K562 (cell line): ENCODE data around the gene HJV. TPM values are rescaled to one million over a fixed set of nuclear protein-coding genes. Genes with fewer than 3 reads are reported as not detected.

Experiments
- AFF1 ChIP-seq, 2 experiments: fragments of 450-650 bp; IDR thresholded peaks; 2 replicates each; pipeline ENCODE4 v1.6.1; 2018; ENCODE audit warnings: mild to moderate bottlenecking in 2 of 2, low read depth in 1 of 2; ENCODE audit not compliant: partially characterized antibody in 2 of 2
- ATF2 ChIP-seq: sonication (generic); formaldehyde crosslinking; IDR thresholded peaks from 2 replicates; pipeline ENCODE4 v1.8.1; 2022; ENCODE audit warnings: missing genetic modification reagents
- BHLHE40 ChIP-seq: IDR thresholded peaks from 2 replicates; pipeline ENCODE4 v1.6.1; 2011; ENCODE audit warnings: low read length, improper control_type of control experiment
- CBX2 ChIP-seq: fragments of 200-600 bp; sonication (generic); IDR thresholded peaks from one replicate; pipeline ENCODE4 v1.6.1; 2012; ENCODE audit warnings: mild to moderate bottlenecking, low read length, inconsistent platforms; ENCODE audit not compliant: insufficient read depth, poor library complexity, severe bottlenecking
- CHD2 ChIP-seq: IDR thresholded peaks from 2 replicates; pipeline ENCODE4 v1.6.1; 2011; ENCODE audit warnings: low read depth, low read length
- CREB3L1 ChIP-seq: fragments of 450-650 bp; IDR thresholded peaks from 2 replicates; pipeline ENCODE4 v1.6.1; 2014; ENCODE audit warnings: low read depth, mild to moderate bottlenecking, moderate library complexity, borderline replicate concordance
- E4F1 ChIP-seq: fragments of 250-450 bp; sonication (Bioruptor Pico); IDR thresholded peaks from 2 replicates; pipeline ENCODE4 v1.5.0; 2021; ENCODE audit warnings: mild to moderate bottlenecking, borderline replicate concordance
- EP300 ChIP-seq: IDR thresholded peaks from 2 replicates; pipeline ENCODE4 v1.6.1; 2012; ENCODE audit warnings: low read length, improper control_type of control experiment
- ESRRB ChIP-seq: fragments of 250-450 bp; sonication (Bioruptor Pico); IDR thresholded peaks from 2 replicates; pipeline ENCODE4 v1.5.0; 2020; ENCODE audit warnings: mild to moderate bottlenecking, moderate library complexity, borderline replicate concordance
- HDAC3 ChIP-seq: fragments of 450-650 bp; IDR thresholded peaks from 2 replicates; pipeline ENCODE4 v1.6.1; 2018; ENCODE audit warnings: borderline replicate concordance, mild to moderate bottlenecking, moderate library complexity; ENCODE audit not compliant: partially characterized antibody
- MLX ChIP-seq, 2 experiments: fragments of 450-650 bp in 1 of 2; sonication (generic) in 1 of 2; formaldehyde crosslinking; conservative IDR thresholded peaks; 2 replicates each; pipeline versions ENCODE4 v1.4.0 to v1.8.1; 2020 to 2022; ENCODE audit warnings: mild to moderate bottlenecking in 1 of 2, missing genetic modification reagents in 1 of 2
- NFE2L1 ChIP-seq: fragments of 450-650 bp; IDR thresholded peaks from 2 replicates; pipeline ENCODE4 v1.6.1; 2016; ENCODE audit warnings: missing genetic modification characterization, low read depth, mild to moderate bottlenecking, missing compliant biosample characterization, moderate library complexity, borderline replicate concordance
- NFYB ChIP-seq: IDR thresholded peaks from 2 replicates; pipeline ENCODE4 v1.6.1; 2011; ENCODE audit warnings: mild to moderate bottlenecking, moderate library complexity; ENCODE audit not compliant: insufficient read length; ENCODE audit errors: extremely low read depth
- PPARD ChIP-seq: fragments of 250-450 bp; sonication (Bioruptor Pico); IDR thresholded peaks from 2 replicates; pipeline ENCODE4 v1.8.0; 2022; ENCODE audit warnings: inconsistent platforms, mild to moderate bottlenecking, moderate library complexity
- SMARCE1 ChIP-seq: fragments of 450-650 bp; IDR thresholded peaks from 2 replicates; pipeline ENCODE4 v1.7.1; 2016; ENCODE audit warnings: mild to moderate bottlenecking
- STAT5B ChIP-seq: fragments of 250-450 bp; sonication (Bioruptor Pico); IDR thresholded peaks from 2 replicates; pipeline ENCODE4 v1.8.0; 2021; ENCODE audit warnings: mild to moderate bottlenecking, inconsistent platforms
- ZNF79 ChIP-seq: fragments of 250-450 bp; sonication (Bioruptor Pico); IDR thresholded peaks from 2 replicates; pipeline ENCODE4 v1.4.0; 2020; ENCODE audit warnings: low read depth, mild to moderate bottlenecking, moderate library complexity
- polyA plus RNA-seq, 8 experiments: library from polyadenylated mRNA; depleted of rRNA in 4 of 8; stranded (reverse) in 5 of 8; unstranded in 3 of 8; fragments of >200 nt; fragmentation: Nextera tagmentation in 2 of 8; fragmentation: Illumina TruSeq in 1 of 8; extraction: Ambion mirVana in 2 of 8; extraction: Trizol in 1 of 8; gene quantifications; 2 replicates each; pipeline versions ENCODE4 v1.2.1 to v1.2.3, GENCODE V29; 2011 to 2014; ENCODE audit warnings: inconsistent platforms in 1 of 8, missing spikeins in 1 of 8
- total RNA-seq, 7 experiments: library from RNA; depleted of rRNA in 6 of 7; stranded (reverse); fragments of >200 nt in 6 of 7; fragmentation: Illumina TruSeq in 2 of 7; extraction: Trizol in 2 of 7; gene quantifications; 2 replicates each; pipeline versions ENCODE4 v1.2.1 to v1.2.3, GENCODE V29; 2011 to 2021; ENCODE audit warnings: low replicate concordance in 1 of 7

HJV gene
- total and polyA plus RNA-seq, 9 of the 15 experiments (the other 6 are each of a cell fraction or from before 2014, with no cell fraction given): 1.0 to 6.6 (median 2.4) TPM

GRCh38 chr1:145990249-145990855, 31.2 kb downstream of the HJV start (continued):
- TF ChIP-seq ATF2 (no peak), ESRRB (CRISPR knock-in tag) (peak; percentile 80; the same call in 1 of the 2 replicates), CREB3L1 (no peak), AFF1 (IDR thresholded peaks at IDR 0.05; ENCODE audit: low read depth in 1 of 2, partially characterized antibody in 2 of 2) (no peak), E4F1 (CRISPR knock-in tag) (no peak), CBX2 (no peak), EP300 (no peak), NFE2L1 (tag) (no peak), CHD2 (no peak), NFYB (no peak), SMARCE1 (no peak), MLX (CRISPR knock-in tag; conservative IDR thresholded peaks at IDR 0.05) (0 out of 4 replicates have a peak, but pooled peaks of 1 of the 2 experiments have one; percentile 13), HDAC3 (no peak), STAT5B (no peak), ZNF79 (CRISPR knock-in tag) (no peak), BHLHE40 (no peak), PPARD (CRISPR knock-in tag) (no peak)
